GM18499 (cell line): Measurements from ENCODE around the gene NACC1.

Source experiments
- ATAC-seq: cut with Tn5 transposase; IDR thresholded peaks from one replicate; pipeline ENCODE4 v1.9.1; 2021; ENCODE audit warnings: moderate number of reproducible peaks; ENCODE audit not compliant: insufficient read depth, unreplicated experiment

NACC1 gene

GRCh38 chr19:13117772-13118423 is at the start of gene NACC1:
NACC1 (plus strand) TSS chr19:13118264; CDS start chr19:13135208, 16,944 bp downstream.
- ATAC-seq = no peak

- ATAC-seq = no peak
Observed at GRCh38 chr19:13069415-13070359, 48.4 kb upstream of the NACC1 start.

GRCh38 chr19:13070425-13071140 is 47.5 kb upstream of the NACC1 start:
- ATAC-seq = no peak

GRCh38 chr19:13071444-13072187 is 46.4 kb upstream of the NACC1 start:
- ATAC-seq = no peak

GRCh38 chr19:13072188-13072908 is 45.7 kb upstream of the NACC1 start:
- no peak for ATAC-seq

GRCh38 chr19:13073263-13073662 is 44.8 kb upstream of the NACC1 start:
- no peak for ATAC-seq

GRCh38 chr19:13074378-13074777 is 43.7 kb upstream of the NACC1 start:
- ATAC-seq = no peak

GRCh38 chr19:13076320-13076719 is 41.7 kb upstream of the NACC1 start:
- no peak for ATAC-seq

GRCh38 chr19:13076787-13077186 is 41.3 kb upstream of the NACC1 start:
- no peak for ATAC-seq

GRCh38 chr19:13077240-13077639 is 40.8 kb upstream of the NACC1 start:
- no peak for ATAC-seq

- ATAC-seq = no peak
Observed at GRCh38 chr19:13078381-13078780, 39.7 kb upstream of the NACC1 start.

GRCh38 chr19:13078897-13079541 is 39.0 kb upstream of the NACC1 start:
- no peak for ATAC-seq

- ATAC-seq = no peak
Observed at GRCh38 chr19:13079542-13079986, 38.5 kb upstream of the NACC1 start.

GRCh38 chr19:13082192-13083007 is 35.7 kb upstream of the NACC1 start:
- ATAC-seq = no peak

- ATAC-seq = no peak
Observed at GRCh38 chr19:13083008-13083404, 35.1 kb upstream of the NACC1 start.

- ATAC-seq = no peak
Observed at GRCh38 chr19:13083627-13084026, 34.4 kb upstream of the NACC1 start.

- no peak for ATAC-seq
Observed at GRCh38 chr19:13085666-13086065, 32.4 kb upstream of the NACC1 start.

GRCh38 chr19:13086341-13086740 is 31.7 kb upstream of the NACC1 start:
- ATAC-seq = no peak
